NCI-H1930 (cell line): Measurements from ENCODE around the gene FAF1.

ENCODE experiments used
- DNase-seq, 2 experiments: peaks; one replicate each; lab custom pipeline; 2025; lab: John Stamatoyannopoulos, UW

FAF1 gene

GRCh38 chr1:50426702-50427085 lies 533.4 kb downstream of the FAF1 start:
- DNase-seq = no peak

- DNase-seq = no peak
Measured at GRCh38 chr1:50426108-50426700, 533.9 kb downstream of the FAF1 start.

GRCh38 chr1:50425376-50426107 lies 534.5 kb downstream of the FAF1 start:
- peak in 1 of 2 experiments; percentile 6 for DNase-seq

- DNase-seq = no peak
Measured at GRCh38 chr1:50424884-50425375, 535.1 kb downstream of the FAF1 start.

- DNase-seq = no peak
Measured at GRCh38 chr1:50424045-50424883, 535.8 kb downstream of the FAF1 start.

GRCh38 chr1:50423670-50424000 lies 536.4 kb downstream of the FAF1 start:
- DNase-seq = peak in 1 of 2 experiments; percentile 36

- DNase-seq = peak; percentile 56 to 57
Measured at GRCh38 chr1:50422946-50423669, 537.0 kb downstream of the FAF1 start, which contains the start of gene DMRTA2. Gene DMRTA2, minus strand, starts transcription at chr1:50423443. Its CDS starts 1,907 bp downstream, at chr1:50421536.

- no peak for DNase-seq
Measured at GRCh38 chr1:50422675-50422945, 537.5 kb downstream of the FAF1 start.

- no peak for DNase-seq
Measured at GRCh38 chr1:50421768-50422674, 538.0 kb downstream of the FAF1 start.

GRCh38 chr1:50421366-50421748 lies 538.7 kb downstream of the FAF1 start:
- DNase-seq = no peak

- DNase-seq = no peak
Measured at GRCh38 chr1:50420689-50421365, 539.2 kb downstream of the FAF1 start.

- no peak for DNase-seq
Measured at GRCh38 chr1:50419907-50420677, 540.0 kb downstream of the FAF1 start.

GRCh38 chr1:50419192-50419906 lies 540.7 kb downstream of the FAF1 start:
- DNase-seq = no peak

- DNase-seq = no peak
Measured at GRCh38 chr1:50418600-50419109, 541.4 kb downstream of the FAF1 start.

- no peak for DNase-seq
Measured at GRCh38 chr1:50417946-50418599, 542.0 kb downstream of the FAF1 start.

- no peak for DNase-seq
Measured at GRCh38 chr1:50417507-50417906, 542.6 kb downstream of the FAF1 start.

- DNase-seq = no peak
Measured at GRCh38 chr1:50416553-50417453, 543.3 kb downstream of the FAF1 start.
